Stimulated activated naive CD4-positive, alpha-beta T cell (primary cell): ENCODE results near the gene NEDD9.
A peak's percentile ranks its signal among the peaks of the same experiment; 100 is the strongest.

Source experiments
- DNase-seq, 6 experiments: peaks; one replicate each; lab custom pipeline; 2025; lab: John Stamatoyannopoulos, UW

NEDD9 gene, protein sequence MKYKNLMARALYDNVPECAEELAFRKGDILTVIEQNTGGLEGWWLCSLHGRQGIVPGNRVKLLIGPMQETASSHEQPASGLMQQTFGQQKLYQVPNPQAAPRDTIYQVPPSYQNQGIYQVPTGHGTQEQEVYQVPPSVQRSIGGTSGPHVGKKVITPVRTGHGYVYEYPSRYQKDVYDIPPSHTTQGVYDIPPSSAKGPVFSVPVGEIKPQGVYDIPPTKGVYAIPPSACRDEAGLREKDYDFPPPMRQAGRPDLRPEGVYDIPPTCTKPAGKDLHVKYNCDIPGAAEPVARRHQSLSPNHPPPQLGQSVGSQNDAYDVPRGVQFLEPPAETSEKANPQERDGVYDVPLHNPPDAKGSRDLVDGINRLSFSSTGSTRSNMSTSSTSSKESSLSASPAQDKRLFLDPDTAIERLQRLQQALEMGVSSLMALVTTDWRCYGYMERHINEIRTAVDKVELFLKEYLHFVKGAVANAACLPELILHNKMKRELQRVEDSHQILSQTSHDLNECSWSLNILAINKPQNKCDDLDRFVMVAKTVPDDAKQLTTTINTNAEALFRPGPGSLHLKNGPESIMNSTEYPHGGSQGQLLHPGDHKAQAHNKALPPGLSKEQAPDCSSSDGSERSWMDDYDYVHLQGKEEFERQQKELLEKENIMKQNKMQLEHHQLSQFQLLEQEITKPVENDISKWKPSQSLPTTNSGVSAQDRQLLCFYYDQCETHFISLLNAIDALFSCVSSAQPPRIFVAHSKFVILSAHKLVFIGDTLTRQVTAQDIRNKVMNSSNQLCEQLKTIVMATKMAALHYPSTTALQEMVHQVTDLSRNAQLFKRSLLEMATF

DNA sequence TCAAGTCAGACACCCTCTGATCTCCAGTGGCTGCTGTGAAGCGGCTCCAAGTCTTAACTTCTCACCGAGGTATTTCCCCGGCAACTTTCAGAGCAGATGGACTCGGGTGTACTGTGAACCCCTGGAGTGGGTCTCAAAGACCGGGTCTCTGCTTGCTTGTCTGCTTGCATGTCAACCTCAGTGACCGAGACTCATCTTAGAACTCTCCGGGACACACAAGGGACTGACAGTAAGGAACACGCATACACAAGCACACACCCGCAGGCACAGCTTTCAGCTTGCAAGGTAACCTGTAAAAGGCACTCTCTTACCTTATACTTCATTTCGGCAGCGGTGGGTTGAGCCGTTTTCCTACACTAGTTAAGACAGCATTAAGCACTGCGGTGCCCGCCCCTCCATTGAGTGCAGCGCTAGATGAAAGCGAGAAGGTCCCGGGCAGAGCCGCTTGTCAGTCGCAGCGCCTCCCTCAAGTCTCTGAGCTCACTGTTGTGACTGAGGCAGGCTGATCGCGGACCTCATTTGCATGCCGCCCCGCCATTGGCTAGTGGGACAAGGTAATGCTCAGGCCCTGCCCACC, at the start of gene NEDD9:
NEDD9 (minus strand) TSS at position 476 of the 577 bp plus-strand sequence; CDS start at position 323, 153 bp downstream.
- peak; percentile 88 to 94 (median 90) for DNase-seq

DNA sequence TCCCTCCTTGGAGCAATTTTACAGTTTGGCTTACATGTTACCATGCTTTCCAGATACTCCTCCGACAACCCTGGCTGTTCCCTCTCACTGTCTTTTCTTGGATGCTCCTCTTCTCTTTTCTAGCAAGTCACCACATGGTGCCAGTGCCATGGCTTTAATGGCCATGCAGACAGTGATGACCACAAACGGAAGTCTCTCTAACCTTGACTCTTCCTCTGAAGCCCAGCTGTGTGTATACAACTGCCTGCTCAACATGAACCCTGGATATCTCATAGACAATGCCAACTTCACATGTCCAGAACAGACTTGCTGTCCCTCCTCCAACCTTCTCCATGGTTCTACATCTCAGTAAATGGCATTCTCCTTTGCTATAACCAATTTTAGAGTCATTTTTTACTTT, 49.8 kb upstream of the NEDD9 start:
- DNase-seq: no peak

DNA sequence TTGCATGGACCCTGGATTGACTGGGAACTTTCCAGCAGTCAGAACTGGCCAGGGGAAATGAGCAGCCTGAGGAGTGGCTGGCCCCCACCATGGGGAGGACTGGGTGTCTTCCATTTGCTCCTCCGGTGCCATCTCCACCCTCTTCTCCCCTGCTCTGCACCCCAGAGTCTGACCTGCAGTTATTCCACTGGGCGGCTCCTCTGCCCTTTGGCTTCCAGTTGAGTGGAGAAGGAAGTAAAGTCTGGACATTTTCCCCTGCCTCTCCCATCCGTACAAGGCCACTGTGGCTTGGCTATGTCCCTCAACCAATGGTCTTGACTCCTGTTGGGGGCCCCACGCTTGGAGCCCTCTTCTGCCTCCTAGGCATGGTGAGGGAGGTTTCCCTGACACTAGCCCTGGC, 47.9 kb upstream of the NEDD9 start:
- DNase-seq: no peak

DNA sequence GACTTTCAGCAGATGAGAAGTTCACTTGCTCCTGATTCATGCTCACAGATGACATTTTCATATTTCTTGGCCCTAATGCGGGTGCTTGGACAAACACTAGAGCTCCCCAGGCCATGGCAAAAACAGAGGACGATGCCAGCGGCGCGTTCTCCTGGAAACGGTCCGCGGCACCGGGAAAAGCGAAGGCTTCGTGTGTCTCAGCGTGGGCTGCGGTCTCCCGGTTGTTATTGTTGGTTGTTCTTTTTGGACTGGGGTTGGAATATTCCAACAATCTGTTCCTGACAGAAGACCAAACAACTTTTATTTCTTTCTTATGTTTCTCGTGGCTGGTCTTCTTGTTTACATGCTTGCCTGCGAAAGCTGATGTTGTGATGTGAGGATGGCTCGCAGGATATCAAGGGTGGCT, 46.8 kb upstream of the NEDD9 start:
- DNase-seq: no peak

DNA sequence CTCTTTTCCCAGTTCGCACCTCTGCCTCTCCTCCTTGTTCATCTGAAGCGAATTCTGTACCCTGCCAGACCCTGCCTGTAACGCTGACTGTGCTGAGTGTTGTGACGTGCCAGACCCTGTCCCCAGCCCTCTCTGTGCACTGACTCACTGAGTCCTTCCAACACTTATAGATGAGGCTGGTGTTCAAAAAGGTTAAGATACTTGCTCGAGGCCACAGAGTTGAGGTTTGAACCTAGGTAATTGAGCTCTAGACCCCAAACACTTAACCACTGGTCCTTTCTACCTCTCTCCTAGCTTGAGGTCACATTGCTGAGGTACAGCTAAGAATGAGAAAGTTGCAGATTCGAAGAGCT, 45.7 kb upstream of the NEDD9 start:
- DNase-seq: no peak

DNA sequence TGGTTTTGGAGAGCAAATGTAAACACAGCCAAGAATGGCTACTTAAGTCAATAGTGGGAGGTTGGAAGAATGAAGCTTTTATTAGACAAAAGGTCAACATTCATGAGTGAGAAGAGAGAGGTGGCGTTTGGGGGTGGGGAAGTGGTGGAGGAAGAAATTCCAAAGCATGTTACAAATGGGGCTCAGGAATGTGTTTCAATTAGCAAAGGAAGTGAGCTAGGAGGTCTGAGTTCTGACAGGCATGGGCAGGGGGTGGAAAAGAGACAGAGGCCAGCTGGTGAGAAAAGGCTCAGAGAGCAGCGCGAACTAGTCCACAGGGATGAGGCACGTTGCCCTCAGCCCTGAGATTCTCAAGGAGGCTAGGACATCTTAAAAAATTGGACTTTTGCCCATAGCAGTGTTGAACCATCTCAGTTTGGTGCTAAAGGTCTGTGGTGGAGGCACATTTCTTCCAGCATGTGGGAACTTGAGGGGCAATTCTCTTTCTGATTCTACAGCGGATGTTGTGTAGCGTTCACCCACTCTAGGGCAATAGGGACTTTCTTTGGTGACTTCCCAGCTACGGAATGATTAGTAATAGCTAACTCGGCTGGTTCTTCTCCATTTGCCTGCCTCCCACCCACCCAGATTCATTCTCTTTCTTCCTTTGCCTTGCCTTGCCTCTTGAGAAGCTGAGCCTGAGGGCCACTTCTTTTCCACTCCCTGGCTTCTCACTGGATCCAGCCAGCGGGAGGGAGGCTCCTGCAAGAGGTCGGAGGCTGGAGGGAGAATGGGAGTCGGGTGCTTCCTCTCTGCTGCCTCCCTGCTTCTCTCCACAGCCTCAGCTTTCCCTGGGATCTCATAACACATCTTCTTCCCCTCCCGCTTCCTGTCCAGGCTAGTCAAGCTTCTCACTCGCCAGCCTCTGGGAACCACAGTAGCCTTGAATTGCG, 45.1 kb upstream of the NEDD9 start:
- no peak for DNase-seq

DNA sequence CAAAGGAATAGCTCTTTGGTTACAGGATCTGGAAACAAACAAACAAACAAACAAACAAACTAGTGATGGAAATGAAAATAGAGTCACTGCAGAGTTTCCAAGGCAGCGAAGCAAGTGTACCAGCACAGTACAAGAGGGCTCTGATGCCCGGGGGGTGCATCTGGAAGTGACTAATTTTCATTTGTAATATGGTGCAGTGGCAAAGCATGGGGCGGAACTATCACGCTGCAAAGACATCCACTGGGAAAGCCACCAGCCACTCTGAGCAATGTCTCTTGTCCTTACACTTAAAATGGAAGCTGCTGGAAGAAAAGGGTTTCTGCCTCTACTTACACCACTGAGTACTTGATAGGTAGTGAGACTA, 44.4 kb upstream of the NEDD9 start:
- DNase-seq: no peak

DNA sequence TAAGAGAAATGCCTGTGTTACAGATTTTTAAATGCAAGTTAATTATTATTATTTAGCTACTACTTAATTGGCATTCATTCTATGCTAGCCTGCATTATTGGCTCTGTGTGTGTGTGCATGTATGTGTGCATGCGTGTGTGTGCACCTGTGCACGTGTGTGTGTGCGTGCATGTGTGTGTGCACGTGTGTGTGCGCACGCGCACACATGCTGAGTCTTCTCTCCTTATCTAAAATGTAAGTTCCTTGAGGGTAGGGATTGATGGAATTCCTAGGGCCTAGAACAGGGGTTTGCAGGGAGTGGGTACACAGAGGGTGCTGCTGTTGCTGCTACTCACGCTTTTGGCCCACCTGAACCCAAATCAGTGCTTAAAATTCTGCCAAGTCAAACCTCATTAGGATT, 43.8 kb upstream of the NEDD9 start:
- DNase-seq: no peak

DNA sequence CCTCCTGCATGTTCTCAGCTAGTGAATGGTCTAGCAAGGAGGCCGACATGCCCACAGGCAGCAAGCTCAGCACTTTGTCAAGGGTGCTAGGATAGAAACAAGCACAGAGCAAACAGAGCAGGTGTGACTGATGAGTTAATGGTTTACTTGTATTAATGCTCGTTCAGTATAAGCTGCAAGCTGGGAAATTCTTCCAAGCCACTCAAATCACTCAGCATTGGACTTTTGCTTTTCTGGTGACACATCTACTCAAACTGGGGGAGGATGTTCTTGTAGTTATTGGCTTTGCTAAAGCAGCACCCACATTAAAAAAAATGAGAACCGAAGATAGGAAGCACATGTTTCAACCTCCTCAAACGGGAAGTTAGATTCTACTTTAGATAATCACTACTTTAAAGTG, 43.1 kb upstream of the NEDD9 start:
- peak in 2 of 6 experiments; percentile 4 to 5 for DNase-seq

DNA sequence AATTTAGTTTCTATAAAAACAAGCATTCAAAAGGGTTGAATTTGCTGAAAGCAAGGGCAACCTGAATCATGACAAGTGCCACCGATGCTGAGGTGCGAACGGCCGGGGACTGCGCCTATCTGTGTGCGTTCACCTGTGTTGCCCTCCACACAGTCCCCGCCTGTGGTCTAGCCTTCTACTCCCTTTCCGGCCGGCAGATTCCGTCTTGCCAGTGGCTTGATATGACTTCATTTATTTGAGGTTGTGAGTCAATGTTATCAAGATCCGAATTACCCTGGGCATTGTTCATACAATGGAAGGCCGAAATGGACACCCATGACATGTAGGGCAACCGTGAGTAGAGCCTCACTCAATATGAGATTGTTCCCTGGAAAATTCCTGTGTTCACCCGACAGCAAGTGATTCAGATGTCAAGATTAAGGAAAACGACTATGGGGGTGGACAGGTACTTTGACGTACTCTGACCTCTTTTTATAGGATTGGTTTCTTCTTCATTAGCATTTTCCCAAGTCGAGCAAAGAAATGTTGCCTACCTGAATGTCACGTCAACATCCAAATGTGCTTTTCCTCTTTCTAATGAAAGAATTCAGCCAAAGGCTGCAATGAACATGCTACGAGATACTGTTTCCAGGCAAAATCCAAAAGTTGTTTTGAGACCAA, 41.1 kb upstream of the NEDD9 start:
- DNase-seq: no peak

DNA sequence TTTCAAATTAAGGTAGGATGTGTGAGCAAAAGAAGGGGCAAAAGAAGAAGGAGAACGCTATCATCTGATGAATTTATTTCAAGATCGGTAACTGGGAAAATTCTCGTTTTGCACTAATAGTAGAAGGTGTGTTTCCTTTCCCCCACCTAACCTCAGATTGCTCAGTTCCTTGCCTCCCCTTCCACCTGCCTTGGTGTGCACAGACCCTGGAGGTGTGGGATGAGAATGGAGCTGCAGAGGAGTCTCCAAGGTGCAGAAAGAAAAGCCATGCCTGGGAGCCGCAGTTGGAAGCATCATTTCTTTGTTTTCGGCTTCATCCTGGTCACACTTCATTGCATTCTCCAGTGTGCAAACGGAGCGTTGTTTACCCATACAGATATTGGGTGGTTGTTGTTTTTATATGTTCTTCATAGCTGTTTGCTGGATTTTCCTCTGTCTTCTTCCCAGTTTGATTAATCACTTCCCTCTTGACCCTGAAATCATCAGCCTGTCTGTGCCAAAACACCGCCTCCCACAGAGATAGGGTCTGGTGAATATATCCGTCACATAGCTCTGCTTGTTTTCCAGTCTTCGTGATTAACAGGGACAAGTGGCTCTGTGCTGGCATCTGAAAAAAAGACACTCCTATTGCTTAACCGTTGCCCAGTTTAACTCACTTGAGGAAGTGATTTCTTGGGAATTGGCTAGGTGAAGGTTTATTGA, 40.2 kb upstream of the NEDD9 start:
- DNase-seq: no peak

DNA sequence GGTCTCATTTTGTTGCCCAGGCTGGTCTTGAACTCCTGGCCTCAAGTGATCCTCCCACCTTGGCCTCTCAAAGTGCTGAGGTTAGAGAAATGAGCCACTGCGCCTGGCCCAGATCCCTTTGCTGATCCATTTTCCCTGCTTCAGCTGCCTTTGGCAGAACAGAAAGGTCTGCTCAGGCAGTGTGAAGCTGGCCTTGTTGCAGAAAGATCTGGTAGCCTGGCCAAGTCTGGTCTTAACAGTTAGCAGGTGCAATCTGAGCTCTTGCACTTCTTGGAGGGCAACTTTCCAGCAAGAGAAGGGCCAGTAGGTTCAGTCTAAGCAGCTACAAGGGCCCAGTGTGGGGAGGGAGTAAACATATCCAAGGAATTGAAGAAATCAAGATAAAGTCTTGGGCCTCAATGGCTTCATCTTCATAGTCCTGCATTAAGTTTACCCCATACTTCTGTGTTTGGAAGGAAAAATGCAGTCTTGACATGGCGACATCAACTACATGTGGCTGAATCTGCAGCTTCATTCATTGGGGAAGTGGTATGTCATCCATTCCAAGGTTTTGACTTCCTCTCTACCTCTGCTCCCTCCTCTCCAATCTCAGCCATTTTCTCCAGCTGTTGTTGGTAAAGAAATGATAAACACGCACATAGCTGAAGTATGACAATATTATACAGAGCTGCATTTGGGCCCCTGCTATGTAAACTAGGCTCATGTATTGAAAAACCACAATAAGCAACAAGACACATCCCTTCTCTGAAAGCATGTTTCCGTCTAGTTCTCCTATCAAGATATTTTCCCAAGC, 39.0 kb upstream of the NEDD9 start:
- no peak for DNase-seq

DNA sequence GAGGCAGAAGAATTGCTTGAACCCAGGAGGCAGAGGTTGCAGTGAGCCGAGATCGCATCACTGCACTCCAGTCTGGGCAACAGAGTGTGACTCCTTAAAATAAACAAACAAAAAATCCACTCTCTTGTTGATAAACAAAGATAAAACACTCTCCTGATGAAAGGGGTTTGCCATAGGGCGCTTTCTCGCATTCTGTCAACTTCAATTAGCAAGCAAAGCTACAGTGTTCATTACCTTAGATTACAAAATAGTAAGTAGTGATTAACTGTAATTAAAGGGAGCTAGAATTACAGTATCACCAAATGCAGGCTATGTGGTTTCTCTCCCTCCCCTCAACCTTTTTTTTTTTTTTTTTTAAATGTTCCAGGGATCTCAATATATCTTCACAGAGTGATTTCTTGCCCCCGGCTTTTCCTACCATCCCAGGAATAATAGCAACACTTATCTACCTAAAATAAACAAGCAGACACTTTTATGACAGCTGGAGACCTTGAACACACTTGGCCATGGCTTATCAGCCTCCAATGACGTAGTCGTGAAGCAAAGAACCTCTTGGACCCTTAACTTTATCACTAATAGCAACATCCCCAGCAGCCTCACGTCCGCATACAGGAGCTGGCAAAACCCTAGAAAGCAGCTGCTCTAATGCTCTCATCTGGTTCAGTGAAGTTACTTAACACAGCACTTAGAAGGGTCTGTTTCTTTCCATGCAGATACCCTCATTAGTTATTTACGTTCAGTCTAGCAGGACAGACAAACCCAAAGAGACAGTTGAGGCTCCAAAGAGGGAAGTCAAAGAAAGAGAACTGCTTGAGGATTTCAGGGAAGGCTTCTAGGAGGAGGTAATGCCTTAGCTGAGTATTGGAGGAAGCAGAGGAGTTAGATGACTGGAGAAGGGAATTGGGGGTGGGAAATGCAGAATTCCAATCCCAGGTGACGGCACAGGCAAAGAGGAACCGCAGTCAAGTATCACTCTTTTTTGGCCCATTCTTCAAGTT, 37.9 kb upstream of the NEDD9 start:
- no peak for DNase-seq

DNA sequence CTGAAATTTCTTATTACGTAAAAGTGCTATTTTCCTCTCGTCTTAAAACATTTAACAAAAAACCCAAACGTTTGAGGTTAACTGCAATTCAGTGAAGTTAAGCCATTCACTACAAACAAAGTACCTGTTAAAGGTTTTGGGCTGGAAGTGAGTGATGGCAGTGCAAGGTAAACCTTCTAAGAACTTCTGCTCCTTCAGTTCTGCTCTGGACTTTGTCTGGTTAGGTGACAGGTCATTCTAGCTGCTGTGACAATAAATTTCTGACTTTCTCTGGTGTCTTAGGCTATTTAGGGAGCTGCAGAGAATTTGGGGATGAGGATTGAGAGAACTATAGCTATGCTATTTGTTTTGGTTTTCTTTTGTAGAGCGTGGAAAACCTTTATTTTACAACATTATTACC, 36.5 kb upstream of the NEDD9 start:
- DNase-seq: no peak

DNA sequence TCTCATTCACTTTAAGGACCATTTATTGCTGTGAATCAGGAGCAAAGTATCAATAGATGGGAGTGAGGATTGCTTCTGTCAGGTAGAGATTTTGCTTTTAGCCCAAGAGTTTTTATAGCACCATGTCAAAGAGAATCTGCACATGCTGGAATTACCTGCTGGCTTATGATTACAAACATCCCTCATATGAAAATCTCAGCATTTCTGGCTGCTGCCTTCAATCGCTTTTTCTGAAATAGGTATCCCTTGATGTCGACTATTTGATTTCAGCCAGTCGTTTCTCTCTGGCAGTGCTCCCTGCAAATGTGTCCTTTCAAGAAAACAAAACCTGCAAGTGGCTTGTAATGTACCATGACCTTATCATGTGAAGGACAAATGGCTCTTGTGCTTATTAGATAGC, 34.5 kb upstream of the NEDD9 start:
- DNase-seq: no peak

DNA sequence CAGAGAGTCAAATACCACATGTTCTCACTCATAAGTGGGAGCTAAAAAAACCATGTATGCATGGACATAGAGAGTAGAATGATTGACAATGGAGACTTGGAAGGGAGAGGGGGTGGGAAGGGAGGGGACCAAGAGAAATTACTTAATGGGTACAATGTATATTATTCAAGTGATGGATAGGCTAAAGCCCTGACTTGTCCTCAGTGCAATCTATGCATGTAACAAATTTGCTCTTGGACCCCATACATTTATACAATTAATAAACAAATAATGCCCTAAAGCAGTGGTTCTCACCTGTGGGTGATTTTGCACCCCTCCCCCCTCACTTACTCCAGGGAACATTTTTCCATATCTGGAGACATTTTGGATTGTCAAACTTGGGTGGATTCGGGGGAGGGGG, 33.5 kb upstream of the NEDD9 start:
- no peak for DNase-seq

DNA sequence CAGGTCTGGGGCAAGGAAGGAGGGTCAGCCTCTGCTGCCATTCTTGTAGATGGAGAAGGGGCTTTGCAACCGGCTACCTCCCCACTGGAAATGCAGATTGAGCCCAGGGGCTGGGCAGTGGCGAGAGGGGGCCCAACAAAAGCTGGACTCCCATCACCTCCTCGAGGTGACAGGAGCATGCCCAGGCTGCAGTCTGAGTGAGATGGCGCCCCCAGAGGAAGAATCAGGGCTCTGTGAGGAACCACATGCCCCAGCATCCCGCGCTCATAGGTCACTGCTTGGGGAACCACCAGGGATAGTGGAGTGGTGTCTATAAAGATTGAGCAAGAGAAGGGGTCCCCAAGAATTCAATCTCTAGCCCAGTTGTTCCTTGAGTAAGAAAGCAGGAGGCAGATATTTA, 31.6 kb upstream of the NEDD9 start:
- DNase-seq: no peak

DNA sequence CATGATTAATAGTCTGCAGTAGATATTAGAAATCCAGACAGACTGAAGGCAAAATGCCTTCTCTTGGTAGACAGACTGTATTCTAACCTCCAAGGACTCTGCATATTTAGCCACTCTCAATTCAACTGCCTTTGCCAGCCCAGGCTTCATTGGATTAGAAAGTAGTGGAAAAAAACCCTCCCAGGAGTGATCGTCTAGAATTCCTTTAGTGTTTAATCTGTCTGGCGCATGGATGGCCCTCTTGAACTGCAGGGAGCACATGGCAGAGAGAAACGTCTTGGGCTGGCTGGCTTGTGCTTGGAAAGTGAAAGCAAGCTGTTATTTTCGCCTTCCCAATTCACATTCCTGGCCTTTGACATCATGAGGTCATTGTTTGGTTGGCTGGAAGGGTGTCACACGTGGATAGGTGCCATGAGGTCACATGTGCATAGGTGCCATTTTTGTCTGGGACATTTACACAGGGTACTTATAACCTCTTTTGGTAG, 30.9 kb upstream of the NEDD9 start:
- DNase-seq: no peak

DNA sequence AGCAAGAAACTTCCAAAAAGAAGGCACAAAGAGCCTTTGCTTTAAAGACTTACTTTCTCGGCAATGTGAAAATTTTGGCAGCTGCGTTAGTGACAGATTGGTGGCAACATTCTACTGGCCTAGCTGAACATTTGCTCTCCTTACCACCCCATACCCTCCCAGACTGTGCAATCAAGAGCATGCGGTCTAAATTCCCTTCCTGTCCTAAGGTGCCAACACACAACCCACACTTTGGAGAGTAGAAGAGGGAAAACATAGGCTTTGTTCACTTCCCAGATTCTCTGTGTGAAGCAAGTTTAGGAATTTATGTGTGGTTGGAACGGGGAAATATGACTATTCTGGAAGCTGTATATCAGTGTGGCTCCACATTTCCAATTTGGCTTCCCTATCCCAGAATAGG, 29.8 kb upstream of the NEDD9 start:
- no peak for DNase-seq
